Endothelial cell of umbilical vein (primary cell): Measurements from ENCODE around the gene UBE3A. TPM values are rescaled to one million over a fixed set of nuclear protein-coding genes. Genes with fewer than 3 reads are reported as not detected.

Source experiments
- BruUV-seq: library from RNA; stranded (reverse); fragments of 400-500 nt; replicated peaks from 2 replicates; lab custom pipeline; 2021; lab: Mats Ljungman, UMichigan
- CTCF ChIA-PET: fragments of 300-600, 350-600 bp; sonication (Branson Sonifier 250); formaldehyde crosslinking; loops from one replicate; lab custom pipeline; 2021; ENCODE audit warnings: antibody characterized with exemption, inconsistent platforms; lab: Charles Lee
- POLR2A ChIA-PET: fragments of 300-600, 350-600 bp; sonication (Branson Sonifier 250); formaldehyde crosslinking; loops from one replicate; lab custom pipeline; 2021; ENCODE audit warnings: antibody characterized with exemption, inconsistent platforms; lab: Charles Lee
- DNase-seq: peaks from one replicate; pipeline ENCODE4 v3.0.0-alpha.2; 2011; ENCODE audit warnings: low read depth, low spot score
- FAIRE-seq: peaks from 2 replicates; lab custom pipeline; 2011; peaks lifted over from hg19 to GRCh38; lab: Jason Lieb, UNC
- H2AFZ ChIP-seq: 2 replicates; pipeline ENCODE4 v1.6.0; 2012; ENCODE audit warnings: low read depth, low read length, control low read depth, inconsistent platforms
- H3K27ac ChIP-seq: 2 replicates; pipeline ENCODE4 v1.5.1; 2011; ENCODE audit warnings: low read depth, mild to moderate bottlenecking, control low read depth, low read length, moderate library complexity; ENCODE audit not compliant: insufficient read depth
- H3K27me3 ChIP-seq, 2 experiments: 2 replicates each; pipeline versions ENCODE4 v1.6.0 to v1.6.1; 2011; ENCODE audit warnings: low read length in 2 of 2, mixed read lengths in 1 of 2; ENCODE audit not compliant: control insufficient read depth in 2 of 2, insufficient read depth in 2 of 2
- H3K36me3 ChIP-seq, 2 experiments: 2 replicates in 1 of 2; 3 replicates in 1 of 2; pipeline ENCODE4 v1.5.1; 2011; ENCODE audit warnings: low read length in 2 of 2, mild to moderate bottlenecking in 1 of 2, moderate library complexity in 1 of 2; ENCODE audit not compliant: control insufficient read depth in 2 of 2, insufficient read depth in 2 of 2; ENCODE audit errors: extremely low read depth in 1 of 2
- H3K4me1 ChIP-seq: 3 replicates; pipeline ENCODE4 v1.5.1; 2011; ENCODE audit warnings: mild to moderate bottlenecking, low read length; ENCODE audit not compliant: control insufficient read depth, insufficient read depth; ENCODE audit errors: extremely low read depth
- H3K4me2 ChIP-seq: 2 replicates; pipeline ENCODE4 v1.6.1; 2011; ENCODE audit warnings: low read length, control low read depth, mixed read lengths; ENCODE audit not compliant: insufficient read depth
- H3K4me3 ChIP-seq, 3 experiments: fragments of 200-600 bp in 1 of 3; sonication (generic), shearing (Covaris generic) in 1 of 3; replicated peaks in 1 of 3; 2 replicates each; pipeline ENCODE4 v1.5.1; 2011 to 2016; ENCODE audit warnings: control low read depth in 3 of 3, low read length in 3 of 3, mild to moderate bottlenecking in 2 of 3, inconsistent platforms in 1 of 3, low read depth in 1 of 3, moderate library complexity in 1 of 3; ENCODE audit not compliant: insufficient read depth in 1 of 3
- H3K79me2 ChIP-seq: 2 replicates; pipeline ENCODE4 v1.6.0; 2012; ENCODE audit warnings: low read length, inconsistent platforms; ENCODE audit not compliant: control insufficient read depth, insufficient read depth
- H3K9ac ChIP-seq: replicated peaks from 2 replicates; pipeline ENCODE3; 2011; ENCODE audit warnings: low read length, control low read depth; ENCODE audit not compliant: insufficient read depth; ENCODE audit errors: extremely low read depth
- H3K9me1 ChIP-seq: replicated peaks from 3 replicates; pipeline ENCODE4 v1.6.0; 2011; ENCODE audit warnings: mild to moderate bottlenecking, low read length; ENCODE audit not compliant: control insufficient read depth, insufficient read depth; ENCODE audit errors: extremely low read depth
- H3K9me3 ChIP-seq: replicated peaks from 2 replicates; pipeline ENCODE4 v1.5.1; 2012; ENCODE audit warnings: low read length, inconsistent platforms; ENCODE audit not compliant: control insufficient read depth, insufficient read depth
- H4K20me1 ChIP-seq: replicated peaks from 2 replicates; pipeline ENCODE3; 2011; ENCODE audit warnings: mild to moderate bottlenecking, low read length; ENCODE audit not compliant: control insufficient read depth, insufficient read depth; ENCODE audit errors: extremely low read depth
- CTCF ChIP-seq, 2 donors: IDR thresholded peaks; 1 replicate in 1 of 2; 2 replicates in 1 of 2; pipeline ENCODE4 v1.5.1; 2011; ENCODE audit warnings: low read length in 2 of 2, mild to moderate bottlenecking in 2 of 2, moderate library complexity in 2 of 2, control low read depth in 1 of 2, inconsistent platforms in 1 of 2, low read depth in 1 of 2; ENCODE audit not compliant: insufficient read depth in 1 of 2; ENCODE audit errors: extremely low read depth in 1 of 2
- EZH2 ChIP-seq: IDR thresholded peaks from 2 replicates; pipeline ENCODE4 v1.6.1; 2012; ENCODE audit warnings: borderline replicate concordance, low read depth, mild to moderate bottlenecking, moderate library complexity, low read length, inconsistent platforms; ENCODE audit not compliant: severe bottlenecking
- FOS ChIP-seq: IDR thresholded peaks from 2 replicates; pipeline ENCODE4 v1.6.1; 2011; ENCODE audit warnings: mild to moderate bottlenecking, low read length, moderate library complexity, borderline replicate concordance; ENCODE audit not compliant: insufficient read depth
- GATA2 ChIP-seq: IDR thresholded peaks from 2 replicates; pipeline ENCODE4 v1.7.0; 2011; ENCODE audit warnings: low read depth, mild to moderate bottlenecking, moderate library complexity, mixed read lengths, low read length; ENCODE audit not compliant: insufficient read length, insufficient read depth
- JUN ChIP-seq: IDR thresholded peaks from 2 replicates; pipeline ENCODE4 v1.6.1; 2011; ENCODE audit warnings: borderline replicate concordance, low read depth; ENCODE audit not compliant: insufficient read length, insufficient read depth
- MAX ChIP-seq: IDR thresholded peaks from 2 replicates; pipeline ENCODE4 v1.6.1; 2011; ENCODE audit not compliant: insufficient read depth, insufficient read length
- MYC ChIP-seq: IDR thresholded peaks from one replicate; pipeline ENCODE4 v1.6.1; 2011; ENCODE audit warnings: mild to moderate bottlenecking, low read depth, low read length
- POLR2A ChIP-seq: IDR thresholded peaks from 2 replicates; pipeline ENCODE4 v1.6.1; 2012; ENCODE audit warnings: low read depth, mild to moderate bottlenecking, control low read depth, low read length
- POLR2AphosphoS5 ChIP-seq: IDR thresholded peaks from 2 replicates; pipeline ENCODE4 v1.6.1; 2012; ENCODE audit warnings: low read depth, mild to moderate bottlenecking, control low read depth, low read length, moderate library complexity; ENCODE audit not compliant: insufficient read depth
- dilution Hi-C: fragments of 300-500 bp; cut with MboI; formaldehyde crosslinking; loops from one replicate; pipeline ENCODE4 v1.15.0; 2019; ENCODE audit warnings: low sequenced_read_pairs; ENCODE audit not compliant: extremely low pct_ligation_motif_present
- intact Hi-C: fragments of 100-400 bp; cut with micrococcal nuclease; formaldehyde crosslinking; loops from one replicate; pipeline ENCODE4 v1.10.0; 2022
- polyA plus RNA-seq, 4 experiments: library from polyadenylated mRNA; depleted of rRNA in 3 of 4; stranded (reverse) in 3 of 4; unstranded in 1 of 4; fragments of >200 nt; gene quantifications; 2 replicates each; pipeline versions ENCODE4 v1.2.1 to v1.2.3, GENCODE V29; 2011 to 2012; ENCODE audit warnings: missing spikeins in 1 of 4
- total RNA-seq: library from RNA; stranded (reverse); gene quantifications from 2 replicates; pipeline ENCODE4 v1.2.3, GENCODE V29; 2021

The UBE3A gene
- total and polyA plus RNA-seq, 2 donors (not counting 3 experiments of a cell fraction or from before 2014, with no cell fraction given), result 8.5 to 69.3 TPM

GRCh38 chr15:25375557-25375956 is 63.3 kb downstream of the UBE3A start:
- no peaks in the 10 kb centered on the region for H3K9me3 ChIP-seq
- peaks cover 3 to 8% of the 10 kb centered on the region in 2 experiments for H3K36me3 ChIP-seq
- H4K20me1 ChIP-seq, result peaks cover 3% of the 10 kb centered on the region
- TF ChIP-seq JUN, result no peak
- TF ChIP-seq POLR2AphosphoS5, result no peak
- TF ChIP-seq EZH2, result no peak
- no peak for TF ChIP-seq FOS
- no peak for TF ChIP-seq MAX
- no peak for TF ChIP-seq CTCF (IDR thresholded peaks at IDR 0.05; ENCODE audit: extremely low read depth in 1 of 2, insufficient read depth in 1 of 2, low read depth in 1 of 2, low read length in 2 of 2)
- TF ChIP-seq GATA2, result no peak
- TF ChIP-seq MYC, result no peak
- TF ChIP-seq POLR2A, result no peak
- H3K79me2 ChIP-seq, result peaks cover 72% of the 10 kb centered on the region
- H3K27me3 ChIP-seq, result no peaks in the 10 kb centered on the region
- intact Hi-C loops (no loop called here), dilution Hi-C loops (no loop called here)
- no peak overlapping the region for H3K4me2 ChIP-seq
- ChIA-PET CTCF (no interaction called here), POLR2A (no interaction called here)
- no peaks in the 10 kb centered on the region for H3K9me1 ChIP-seq
- FAIRE-seq (peak; percentile 72), DNase-seq (peak; percentile 51)
- BruUV-seq, result no TSS peak
- no peak overlapping the region for H3K27ac ChIP-seq
- H2AFZ ChIP-seq, result no peak overlapping the region
- no peak overlapping the region for H3K4me3 ChIP-seq
- peaks cover 20% of the 10 kb centered on the region for H3K4me1 ChIP-seq
- no peak overlapping the region for H3K9ac ChIP-seq
